Measurements from ENCODE around the gene RUSF1. TPM values are rescaled to one million over a fixed set of nuclear protein-coding genes. Genes with fewer than 3 reads are reported as not detected.

Gene RUSF1
- total and polyA plus RNA-seq, 9 of the 15 experiments (the other 6 are each of a cell fraction or from before 2014, with no cell fraction given) = 0.80 to 52.8 (median 27.6) TPM

DNA sequence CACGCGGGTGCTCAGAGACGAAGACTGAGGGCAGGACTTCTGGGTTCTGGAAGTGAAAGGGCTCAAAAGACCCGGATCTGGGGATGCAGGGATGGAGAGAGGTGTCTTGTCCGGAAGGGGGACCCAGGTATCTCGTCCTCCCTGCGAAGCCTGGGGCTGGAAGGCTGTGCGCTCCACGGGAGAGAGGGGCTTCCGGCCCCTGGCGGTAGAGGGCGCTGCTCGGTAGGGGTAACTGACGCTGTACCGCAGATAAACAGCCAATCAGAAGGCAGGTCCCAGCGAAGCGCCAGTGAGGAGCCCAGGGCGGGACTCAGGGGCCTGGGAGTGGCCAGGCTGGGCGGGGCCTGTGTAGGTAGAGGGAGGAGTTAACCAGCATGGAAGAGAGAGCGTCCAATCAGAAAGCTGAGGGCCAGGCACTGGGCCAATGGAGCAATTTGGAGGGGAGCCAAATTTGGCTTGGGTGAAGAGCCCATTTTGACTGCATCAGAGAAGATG, 35.4 kb downstream of the RUSF1 start (continued):
- no peak for TF ChIP-seq POU5F1 (IDR thresholded peaks at IDR 0.05; ENCODE audit: borderline replicate concordance, low read depth, low read length, partially characterized antibody)

DNA sequence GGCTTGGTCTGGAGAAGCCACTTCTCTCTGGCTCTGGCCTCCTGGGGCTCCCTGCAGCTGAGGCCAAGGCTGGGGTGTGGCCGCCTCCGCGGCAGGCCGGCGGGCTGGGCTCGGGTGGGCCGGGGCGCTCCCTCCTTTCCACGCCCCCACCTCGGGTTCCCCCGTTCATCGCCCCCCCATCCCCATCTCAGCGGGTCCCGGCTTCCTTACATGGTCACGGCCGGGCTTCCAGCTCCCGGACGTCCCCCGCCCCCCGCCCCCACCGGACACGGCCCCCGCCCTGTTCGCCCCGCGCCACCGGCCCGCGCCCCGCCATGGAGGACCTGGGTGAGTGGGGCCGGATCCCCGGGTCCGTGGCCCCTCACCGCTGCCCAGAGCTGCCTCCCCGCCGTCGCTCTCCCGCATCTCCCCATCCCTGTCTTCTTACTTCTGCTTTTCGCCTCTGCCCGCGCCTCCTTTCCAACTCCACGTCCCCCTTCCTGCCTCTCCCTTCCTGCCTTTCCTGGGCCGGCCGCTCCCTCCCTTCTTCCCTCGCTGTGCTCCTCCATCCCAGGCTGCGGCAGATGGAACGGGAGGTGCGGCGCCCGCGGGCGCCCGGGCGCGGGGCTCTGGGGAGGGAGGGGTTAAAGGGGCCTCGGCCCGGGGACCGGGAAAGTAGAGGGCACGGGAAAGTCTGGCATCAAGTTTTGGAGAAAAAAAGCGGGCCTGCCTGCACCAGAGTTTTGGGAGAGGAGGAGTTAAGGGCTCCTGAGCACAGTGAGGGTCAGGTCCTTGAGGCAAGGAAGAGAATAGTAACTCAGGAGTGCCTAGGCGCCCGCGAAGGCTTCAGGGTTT, 36.1 kb downstream of the RUSF1 start, which contains the start of gene TGFB1I1:
Gene TGFB1I1 (plus strand): TSS at position 278 of the 834 bp plus-strand sequence. CDS start 37 bp downstream, at position 315.
- Histone ChIP-seq H3K9ac (ENCODE audit: insufficient read depth in 1 of 2, low read depth in 2 of 2, low read length in 2 of 2) (peak within 1 kb of the TSS; percentile 14 to 72; a peak in 2 of 4 replicates), H3K27ac (ENCODE audit: extremely low read depth, low read depth, low read length) (no peak within 1 kb of the TSS), H2AFZ (ENCODE audit: low read depth, low read length) (peak within 1 kb of the TSS; percentile 77), H3K9me1 (ENCODE audit: control insufficient read depth, insufficient read depth, low read length) (no peaks in the 10 kb centered on the region), H3K4me2 (ENCODE audit: insufficient read depth, low read length) (peak within 1 kb of the TSS; percentile 32), H4K20me1 (replicated peaks; ENCODE audit: control insufficient read depth, insufficient read depth, low read length) (no peaks in the 10 kb centered on the region), H3K79me2 (ENCODE audit: control insufficient read depth, insufficient read depth, low read length) (no peaks in the 10 kb centered on the region), H3K27me3 (ENCODE audit: control insufficient read depth in 2 of 2, insufficient read depth in 2 of 2, low read length in 2 of 2) (no peaks in the 10 kb centered on the region), H3K9me3 (replicated peaks; ENCODE audit: control insufficient read depth, insufficient read depth, low read depth, low read length) (no peaks in the 10 kb centered on the region), H3K4me1 (replicated peaks in 1 of 2; ENCODE audit: control insufficient read depth in 2 of 2, insufficient read depth in 2 of 2, low read length in 2 of 2) (peaks cover 18 to 45% of the 10 kb centered on the region in 2 experiments; a peak in 4 of 5 replicates), H3K36me3 (ENCODE audit: control insufficient read depth, insufficient read depth, low read length) (peaks cover 4% of the 10 kb centered on the region; the same call in 1 of the 3 replicates), H3K4me3 (no peak within 1 kb of the TSS; the same call in 1 of the 2 replicates)
- FAIRE-seq (no peak), ATAC-seq (no peak), DNase-seq (ENCODE audit: extremely low read depth in 1 of 4, low spot score in 3 of 4) (no peak)
- intact Hi-C loops (cut with micrococcal nuclease) = loop anchor here (5.0 kb wide), 1 partner anchor 50 kb away; no protein-coding TSS in a partner anchor
- ChIA-PET CTCF (ENCODE audit: low intra/inter-chr PET ratio) (no interaction called here), POLR2A (no interaction called here)
- WGBS (ENCODE audit: insufficient coverage, low coverage, missing lambda C conversion rate) = 59% methylated on average over 24 of the region's 63 CpGs
- TF ChIP-seq, protein P1, sequence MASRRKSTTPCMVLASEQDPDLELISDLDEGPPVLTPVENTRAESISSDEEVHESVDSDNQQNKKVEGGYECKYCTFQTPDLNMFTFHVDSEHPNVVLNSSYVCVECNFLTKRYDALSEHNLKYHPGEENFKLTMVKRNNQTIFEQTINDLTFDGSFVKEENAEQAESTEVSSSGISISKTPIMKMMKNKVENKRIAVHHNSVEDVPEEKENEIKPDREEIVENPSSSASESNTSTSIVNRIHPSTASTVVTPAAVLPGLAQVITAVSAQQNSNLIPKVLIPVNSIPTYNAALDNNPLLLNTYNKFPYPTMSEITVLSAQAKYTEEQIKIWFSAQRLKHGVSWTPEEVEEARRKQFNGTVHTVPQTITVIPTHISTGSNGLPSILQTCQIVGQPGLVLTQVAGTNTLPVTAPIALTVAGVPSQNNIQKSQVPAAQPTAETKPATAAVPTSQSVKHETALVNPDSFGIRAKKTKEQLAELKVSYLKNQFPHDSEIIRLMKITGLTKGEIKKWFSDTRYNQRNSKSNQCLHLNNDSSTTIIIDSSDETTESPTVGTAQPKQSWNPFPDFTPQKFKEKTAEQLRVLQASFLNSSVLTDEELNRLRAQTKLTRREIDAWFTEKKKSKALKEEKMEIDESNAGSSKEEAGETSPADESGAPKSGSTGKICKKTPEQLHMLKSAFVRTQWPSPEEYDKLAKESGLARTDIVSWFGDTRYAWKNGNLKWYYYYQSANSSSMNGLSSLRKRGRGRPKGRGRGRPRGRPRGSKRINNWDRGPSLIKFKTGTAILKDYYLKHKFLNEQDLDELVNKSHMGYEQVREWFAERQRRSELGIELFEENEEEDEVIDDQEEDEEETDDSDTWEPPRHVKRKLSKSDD (conservative IDR thresholded peaks at IDR 0.05; ENCODE audit: low read length) = no peak
- no peak for TF ChIP-seq SNRNP70 (optimal IDR thresholded peaks at IDR 0.05; ENCODE audit: low read depth, low read length)
- TF ChIP-seq, protein P2, sequence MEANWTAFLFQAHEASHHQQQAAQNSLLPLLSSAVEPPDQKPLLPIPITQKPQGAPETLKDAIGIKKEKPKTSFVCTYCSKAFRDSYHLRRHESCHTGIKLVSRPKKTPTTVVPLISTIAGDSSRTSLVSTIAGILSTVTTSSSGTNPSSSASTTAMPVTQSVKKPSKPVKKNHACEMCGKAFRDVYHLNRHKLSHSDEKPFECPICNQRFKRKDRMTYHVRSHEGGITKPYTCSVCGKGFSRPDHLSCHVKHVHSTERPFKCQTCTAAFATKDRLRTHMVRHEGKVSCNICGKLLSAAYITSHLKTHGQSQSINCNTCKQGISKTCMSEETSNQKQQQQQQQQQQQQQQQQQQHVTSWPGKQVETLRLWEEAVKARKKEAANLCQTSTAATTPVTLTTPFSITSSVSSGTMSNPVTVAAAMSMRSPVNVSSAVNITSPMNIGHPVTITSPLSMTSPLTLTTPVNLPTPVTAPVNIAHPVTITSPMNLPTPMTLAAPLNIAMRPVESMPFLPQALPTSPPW (CRISPR knock-in tag; IDR thresholded peaks at IDR 0.05) = 0 out of 2 replicates have a peak, but pooled peaks have one; percentile 25
- no peak for TF ChIP-seq OTX1 (CRISPR knock-in tag; IDR thresholded peaks at IDR 0.05)
- TF ChIP-seq RBFOX2 (IDR thresholded peaks at IDR 0.05; ENCODE audit: low read depth, low read length) = peak; percentile 30; the same call in 1 of the 2 replicates
- TF ChIP-seq POLR2G (IDR thresholded peaks at IDR 0.05; ENCODE audit: low read depth, low read length) = 0 out of 2 replicates have a peak, but pooled peaks have one; percentile 23
- in situ Hi-C loops (cut with MboI) = no loop called here
- BruUV-seq (replicated peaks) = no TSS peak

Measured in K562 (cell line).